GM19099 (cell line): ENCODE results near the gene IL24.

Experiments
- POLR2A ChIP-seq: IDR thresholded peaks from 3 replicates; pipeline ENCODE4 v1.6.1; 2011; ENCODE audit warnings: low read depth; ENCODE audit not compliant: insufficient read length; ENCODE audit errors: extremely low read depth

The IL24 gene

GRCh38 chr1:206941766-206942418, 44.6 kb downstream of the IL24 start:
- TF ChIP-seq POLR2A: no peak

- no peak for TF ChIP-seq POLR2A
Measured at GRCh38 chr1:206944703-206945102, 47.5 kb downstream of the IL24 start.

- no peak for TF ChIP-seq POLR2A
Measured at GRCh38 chr1:206945779-206946178, 48.5 kb downstream of the IL24 start.

GRCh38 chr1:206946261-206946660, 49.0 kb downstream of the IL24 start, which contains the start of gene PIGR:
PIGR (minus strand) TSS chr1:206946466; CDS start chr1:206940531, 5,935 bp downstream.
- TF ChIP-seq POLR2A: no peak

- no peak for TF ChIP-seq POLR2A
Measured at GRCh38 chr1:206947255-206947654, 50.0 kb downstream of the IL24 start.

GRCh38 chr1:206949208-206949607, 52.0 kb downstream of the IL24 start:
- no peak for TF ChIP-seq POLR2A

GRCh38 chr1:206949641-206950040, 52.4 kb downstream of the IL24 start:
- TF ChIP-seq POLR2A: no peak

- no peak for TF ChIP-seq POLR2A
Measured at GRCh38 chr1:206951318-206952100, 54.3 kb downstream of the IL24 start.

- no peak for TF ChIP-seq POLR2A
Measured at GRCh38 chr1:206952171-206952570, 54.9 kb downstream of the IL24 start.

GRCh38 chr1:206953126-206953525, 55.9 kb downstream of the IL24 start:
- no peak for TF ChIP-seq POLR2A

GRCh38 chr1:206953626-206954025, 56.4 kb downstream of the IL24 start:
- no peak for TF ChIP-seq POLR2A
